ENCODE measurements around the gene FBP1. TPM values are rescaled to one million over a fixed set of nuclear protein-coding genes. Genes with fewer than 3 reads are reported as not detected.

FBP1 gene
- total and polyA plus RNA-seq, 2 donors (not counting 3 experiments of a cell fraction or from before 2014, with no cell fraction given), result 2.5 to 3.8 TPM

- CTCF ChIA-PET, result interaction anchor here (1.5 kb wide), 1 partner anchor 15 kb away, joined by 4 read pairs; no protein-coding TSS in a partner anchor
- Histone ChIP-seq H3K79me2 (ENCODE audit: control insufficient read depth, insufficient read depth, low read length) (no peaks in the 10 kb centered on the region), H3K36me3 (ENCODE audit: control insufficient read depth in 2 of 2, extremely low read depth in 1 of 2, insufficient read depth in 2 of 2, low read length in 2 of 2) (no peaks in the 10 kb centered on the region), H3K27me3 (ENCODE audit: control insufficient read depth in 2 of 2, insufficient read depth in 2 of 2, low read length in 2 of 2) (peaks cover 5 to 9% of the 10 kb centered on the region in 2 experiments), H3K9me3 (replicated peaks; ENCODE audit: control insufficient read depth, insufficient read depth, low read length) (no peaks in the 10 kb centered on the region), H2AFZ (ENCODE audit: low read depth, low read length) (no peak overlapping the region), H3K27ac (ENCODE audit: insufficient read depth, low read depth, low read length) (no peak overlapping the region), H3K9ac (replicated peaks; ENCODE audit: extremely low read depth, insufficient read depth, low read length) (no peak overlapping the region), H3K4me2 (ENCODE audit: insufficient read depth, low read length) (no peak overlapping the region), H3K4me1 (ENCODE audit: control insufficient read depth, extremely low read depth, insufficient read depth, low read length) (no peaks in the 10 kb centered on the region), H4K20me1 (replicated peaks; ENCODE audit: control insufficient read depth, extremely low read depth, insufficient read depth, low read length) (no peaks in the 10 kb centered on the region), H3K4me3 (replicated peaks in 1 of 3; ENCODE audit: insufficient read depth in 1 of 3, low read depth in 1 of 3, low read length in 3 of 3) (no peak overlapping the region), H3K9me1 (replicated peaks; ENCODE audit: control insufficient read depth, extremely low read depth, insufficient read depth, low read length) (no peaks in the 10 kb centered on the region)
- POLR2A ChIA-PET, result no interaction called here
- no peak for FAIRE-seq
- dilution Hi-C loops (cut with MboI; ENCODE audit: extremely low pct_ligation_motif_present, low sequenced_read_pairs), result no loop called here
- BruUV-seq (replicated peaks), result no TSS peak
- TF ChIP-seq EZH2 (IDR thresholded peaks at IDR 0.05; ENCODE audit: borderline replicate concordance, low read depth, low read length, severe bottlenecking) (no peak), CTCF (IDR thresholded peaks at IDR 0.05; ENCODE audit: extremely low read depth in 1 of 2, insufficient read depth in 1 of 2, low read depth in 1 of 2, low read length in 2 of 2) (no peak), POLR2A (IDR thresholded peaks at IDR 0.05; ENCODE audit: low read depth, low read length) (no peak), POLR2AphosphoS5 (IDR thresholded peaks at IDR 0.05; ENCODE audit: insufficient read depth, low read depth, low read length) (no peak), MYC (IDR thresholded peaks at IDR 0.05; ENCODE audit: low read depth, low read length) (no peak), GATA2 (IDR thresholded peaks at IDR 0.05; ENCODE audit: insufficient read depth, insufficient read length, low read depth, low read length) (no peak), JUN (IDR thresholded peaks at IDR 0.05; ENCODE audit: borderline replicate concordance, insufficient read depth, insufficient read length, low read depth) (no peak), FOS (IDR thresholded peaks at IDR 0.05; ENCODE audit: borderline replicate concordance, insufficient read depth, low read length) (no peak), MAX (IDR thresholded peaks at IDR 0.05; ENCODE audit: insufficient read depth, insufficient read length) (no peak)
- intact Hi-C loops (cut with micrococcal nuclease), result no loop called here
- no peak for DNase-seq (ENCODE audit: low read depth, low spot score)
Measured at GRCh38 chr9:94630833-94631232, 8.5 kb downstream of the FBP1 start.
